Kidney capillary endothelial cell (primary cell): ENCODE results near the gene POLG.
"Not testable (repeated sequence)": the region's sequence is repeated elsewhere in the genome, so short reads cannot be mapped to it uniquely, and the experiment has no call there.

Source experiments
- DNase-seq: peaks from one replicate; pipeline ENCODE4 v3.0.0-alpha.2; 2018; ENCODE audit warnings: low spot score

Gene POLG

GRCh38 chr15:89278307-89278706 lies 56.3 kb downstream of the POLG start:
- no peak for DNase-seq

GRCh38 chr15:89277281-89277680 lies 57.3 kb downstream of the POLG start:
- not testable (repeated sequence) for DNase-seq
